ENCODE results near the gene ACP4.

ACP4 gene

DNA sequence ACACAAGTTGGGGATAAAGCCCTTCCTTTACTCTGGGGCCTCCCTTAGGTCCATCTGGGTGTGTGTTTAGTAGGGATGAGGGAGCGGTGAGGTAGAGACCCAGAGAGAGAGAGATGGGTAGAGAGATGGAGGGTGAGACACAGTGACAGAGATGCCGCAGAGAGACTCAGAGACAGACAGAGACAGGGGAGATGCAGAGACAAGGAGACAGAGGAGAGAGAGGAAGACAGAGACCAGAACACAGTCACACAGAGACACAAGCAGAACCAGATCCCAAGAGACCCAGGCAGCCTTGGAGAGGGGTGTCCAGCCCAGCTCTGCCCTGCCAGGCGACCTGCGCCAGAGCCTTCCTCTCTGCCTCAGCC is 31.0 kb downstream of the ACP4 start:
- no peak overlapping the region for H3K27ac ChIP-seq
- TF ChIP-seq, protein P1, sequence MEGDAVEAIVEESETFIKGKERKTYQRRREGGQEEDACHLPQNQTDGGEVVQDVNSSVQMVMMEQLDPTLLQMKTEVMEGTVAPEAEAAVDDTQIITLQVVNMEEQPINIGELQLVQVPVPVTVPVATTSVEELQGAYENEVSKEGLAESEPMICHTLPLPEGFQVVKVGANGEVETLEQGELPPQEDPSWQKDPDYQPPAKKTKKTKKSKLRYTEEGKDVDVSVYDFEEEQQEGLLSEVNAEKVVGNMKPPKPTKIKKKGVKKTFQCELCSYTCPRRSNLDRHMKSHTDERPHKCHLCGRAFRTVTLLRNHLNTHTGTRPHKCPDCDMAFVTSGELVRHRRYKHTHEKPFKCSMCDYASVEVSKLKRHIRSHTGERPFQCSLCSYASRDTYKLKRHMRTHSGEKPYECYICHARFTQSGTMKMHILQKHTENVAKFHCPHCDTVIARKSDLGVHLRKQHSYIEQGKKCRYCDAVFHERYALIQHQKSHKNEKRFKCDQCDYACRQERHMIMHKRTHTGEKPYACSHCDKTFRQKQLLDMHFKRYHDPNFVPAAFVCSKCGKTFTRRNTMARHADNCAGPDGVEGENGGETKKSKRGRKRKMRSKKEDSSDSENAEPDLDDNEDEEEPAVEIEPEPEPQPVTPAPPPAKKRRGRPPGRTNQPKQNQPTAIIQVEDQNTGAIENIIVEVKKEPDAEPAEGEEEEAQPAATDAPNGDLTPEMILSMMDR (conservative IDR thresholded peaks at IDR 0.05; ENCODE audit: low read depth), result no peak
- POLR2A ChIA-PET (ENCODE audit: low non-redundant PET), result no interaction called here
- CTCF ChIA-PET, result no interaction called here
- DNase-seq (ENCODE audit: low spot score), result no peak

DNA sequence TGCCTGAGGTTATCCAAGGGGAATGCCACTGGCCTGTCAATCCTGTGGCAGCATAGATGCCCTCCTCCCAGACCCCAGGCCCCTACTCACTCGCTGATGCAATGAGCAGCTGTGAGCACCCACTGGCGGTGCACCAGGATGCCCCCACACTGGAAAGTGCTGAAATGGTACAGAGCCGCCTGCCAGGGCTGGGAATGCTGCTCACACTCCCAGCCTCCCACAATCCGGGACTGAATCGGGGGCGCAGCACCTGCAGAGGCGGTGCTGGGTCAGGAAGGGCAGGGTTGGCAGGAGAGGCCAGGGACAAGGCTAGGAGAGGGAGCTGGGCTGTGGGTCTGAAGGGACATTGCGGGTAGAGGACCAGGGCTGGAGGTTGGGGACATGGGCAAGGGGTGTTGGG is 31.4 kb downstream of the ACP4 start:
- CTCF ChIA-PET, result interaction anchor here (0.5 kb wide), 1 partner anchor 273 kb away, joined by 4 read pairs; no protein-coding TSS in a partner anchor
- H3K27ac ChIP-seq, result no peak overlapping the region
- TF ChIP-seq, protein P1 (conservative IDR thresholded peaks at IDR 0.05; ENCODE audit: low read depth), result no peak
- POLR2A ChIA-PET (ENCODE audit: low non-redundant PET), result no interaction called here
- no peak for DNase-seq (ENCODE audit: low spot score)

DNA sequence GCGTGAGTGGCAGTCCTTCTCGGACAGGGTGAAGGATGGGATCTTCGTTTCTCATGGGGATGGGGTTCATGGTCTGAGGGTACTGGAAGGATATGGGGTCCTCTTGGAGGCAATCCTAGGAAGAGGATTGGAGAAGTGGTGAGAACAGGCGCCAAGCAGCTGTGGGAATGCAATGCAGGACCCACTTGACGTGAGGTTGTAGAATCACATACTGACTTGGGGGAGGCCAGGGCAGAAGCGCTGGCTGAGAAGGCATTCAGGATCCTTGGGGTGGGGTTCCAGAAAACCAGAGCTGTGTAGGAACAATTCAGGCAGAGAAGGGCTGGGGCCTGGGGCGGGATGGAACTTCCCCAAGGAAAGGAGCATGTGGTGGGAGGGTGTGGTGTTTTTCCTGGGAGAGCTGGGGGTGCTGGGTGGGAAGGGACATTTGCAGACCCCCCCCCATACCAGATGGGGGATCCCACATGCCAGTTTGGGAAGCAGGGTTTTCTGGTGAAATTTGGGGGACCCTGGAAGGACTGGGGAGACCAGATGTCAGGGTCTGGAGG is 32.5 kb downstream of the ACP4 start:
- TF ChIP-seq, protein P1 (conservative IDR thresholded peaks at IDR 0.05; ENCODE audit: low read depth), result no peak
- POLR2A ChIA-PET (ENCODE audit: low non-redundant PET), result no interaction called here
- CTCF ChIA-PET, result interaction anchor here (0.7 to 0.9 kb wide), 2 partner anchors 99 to 196 kb away, joined by 3 read pairs; no protein-coding TSS in a partner anchor
- no peak overlapping the region for H3K27ac ChIP-seq
- no peak for DNase-seq (ENCODE audit: low spot score)

DNA sequence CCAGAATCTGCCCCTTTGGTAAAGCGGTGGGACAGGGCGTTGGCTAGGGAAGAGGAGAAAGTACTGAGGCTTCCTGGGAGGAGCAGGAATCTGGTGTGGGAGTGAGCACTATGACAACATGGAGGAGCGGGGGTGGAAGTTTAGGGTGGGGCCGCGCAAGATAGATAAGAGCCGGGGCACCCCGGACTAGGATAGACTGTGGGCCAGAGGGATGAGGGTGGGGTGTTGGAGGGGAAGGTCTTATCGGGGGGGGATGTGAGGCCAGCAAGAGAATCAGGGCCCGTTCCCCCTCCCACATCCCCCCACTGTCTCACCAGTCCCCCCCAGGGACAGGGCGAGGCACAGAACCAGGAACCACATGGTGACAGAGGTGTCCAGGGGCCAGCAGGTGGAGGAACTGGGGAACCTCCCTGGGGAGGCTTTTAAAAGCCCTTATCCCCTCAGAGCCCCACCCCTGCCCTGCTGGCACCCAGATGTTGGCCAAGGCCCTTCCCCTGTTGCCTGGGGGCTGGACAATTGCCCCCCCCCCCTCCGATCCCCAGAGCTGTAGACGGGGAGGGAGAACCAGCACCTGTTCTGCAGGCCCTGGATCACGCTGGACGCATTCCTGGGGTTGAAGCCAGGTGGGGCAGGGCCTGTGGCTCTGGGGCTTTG is 33.3 kb downstream of the ACP4 start, which contains the start of gene KLK1:
Gene KLK1, minus strand, starts transcription at position 399 of the 654 bp plus-strand sequence. Its CDS starts 39 bp downstream, at position 360.
- DNase-seq (ENCODE audit: low spot score), result no peak
- TF ChIP-seq, protein P1 (conservative IDR thresholded peaks at IDR 0.05; ENCODE audit: low read depth), result no peak
- ChIA-PET CTCF (interaction anchor here (0.7 kb wide), 1 partner anchor 195 kb away, joined by 3 read pairs; no protein-coding TSS in a partner anchor), POLR2A (ENCODE audit: low non-redundant PET) (no interaction called here)
- H3K27ac ChIP-seq, result no peak within 1 kb of the TSS

DNA sequence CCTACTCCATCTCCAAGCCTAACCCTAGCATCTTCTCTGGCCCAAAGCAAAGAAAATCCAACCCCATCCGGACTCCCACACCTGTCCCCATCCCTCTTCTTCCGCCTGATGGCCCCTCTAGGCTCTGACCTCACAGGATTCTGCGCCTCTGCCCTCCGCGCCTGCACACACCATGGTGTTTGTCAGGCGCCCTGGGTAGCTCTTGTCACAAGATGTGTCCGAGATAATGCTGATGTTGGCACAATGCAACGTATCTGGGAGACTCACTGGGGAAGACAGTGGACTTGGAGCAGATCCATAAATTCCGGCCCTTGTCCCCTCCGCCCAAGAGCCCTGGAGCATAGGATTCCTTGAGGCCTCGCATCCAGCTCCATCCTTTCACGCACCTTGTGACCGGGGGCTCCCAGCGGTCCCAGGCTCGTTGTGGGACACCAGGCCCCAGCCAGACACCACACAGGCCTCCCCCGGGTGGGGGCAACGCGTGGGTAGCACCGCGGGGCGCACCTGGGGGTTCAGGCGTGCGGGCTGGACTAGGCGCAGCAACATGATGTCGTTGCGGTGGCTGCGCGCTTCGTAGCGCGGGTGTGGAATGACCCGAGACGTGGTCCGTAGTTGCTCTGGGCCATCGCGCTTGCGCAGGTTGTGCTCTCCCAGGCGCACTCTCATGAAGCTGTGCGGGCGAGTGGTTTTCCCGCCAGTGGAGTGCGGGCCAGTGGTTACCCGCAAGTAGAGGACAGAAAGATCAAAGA is 36.5 kb downstream of the ACP4 start:
- CTCF ChIA-PET, result interaction anchor here (0.5 kb wide), 1 partner anchor 123 kb away, joined by 4 read pairs; no protein-coding TSS in a partner anchor
- TF ChIP-seq, protein P1 (conservative IDR thresholded peaks at IDR 0.05; ENCODE audit: low read depth), result no peak
- POLR2A ChIA-PET (ENCODE audit: low non-redundant PET), result no interaction called here
- H3K27ac ChIP-seq, result no peak overlapping the region
- DNase-seq (ENCODE audit: low spot score), result no peak

DNA sequence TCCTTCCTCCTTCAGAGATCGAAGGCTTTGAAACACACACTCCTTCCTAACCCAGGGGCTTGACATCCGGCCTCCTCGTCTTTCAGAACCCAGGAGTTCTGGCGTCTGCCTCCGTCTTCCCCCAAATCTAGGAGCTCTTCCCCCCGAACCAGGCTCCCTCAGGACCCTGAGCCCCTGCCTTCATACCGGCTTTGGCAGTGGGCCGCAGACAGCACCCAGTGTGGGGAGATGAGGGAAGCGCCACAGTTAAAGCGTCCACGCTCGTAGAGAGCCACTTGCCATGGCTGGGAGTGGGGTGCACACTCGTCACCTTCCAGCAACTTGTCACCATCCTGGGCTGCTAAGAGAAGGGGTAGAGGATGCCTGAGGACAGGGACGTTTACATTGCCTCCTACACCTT is 37.3 kb downstream of the ACP4 start:
- DNase-seq (ENCODE audit: low spot score), result no peak
- ChIA-PET POLR2A (ENCODE audit: low non-redundant PET) (no interaction called here), CTCF (no interaction called here)
- no peak overlapping the region for H3K27ac ChIP-seq
- TF ChIP-seq, protein P1 (conservative IDR thresholded peaks at IDR 0.05; ENCODE audit: low read depth), result no peak

Measured in RWPE1 (cell line).